Panc1 (cell line): ENCODE measurements around the gene KCNK5. TPM values are rescaled to one million over a fixed set of nuclear protein-coding genes. Genes with fewer than 3 reads are reported as not detected.

Experiments used
- ATAC-seq: fragments of 200-7000 bp; cut with Tn5 transposase; 2 replicates; pipeline ENCODE4 v1.9.1; 2020; ENCODE audit warnings: mild to moderate bottlenecking, moderate library complexity
- BruUV-seq: library from RNA; stranded (reverse); fragments of 400-500 nt; replicated peaks from 2 replicates; lab custom pipeline; 2021; lab: Mats Ljungman, UMichigan
- CTCF ChIA-PET: fragments of 300-600 bp; sonication (Branson Sonifier 250); formaldehyde crosslinking; loops from one replicate; lab custom pipeline; 2022; ENCODE audit warnings: antibody characterized with exemption; lab: Charles Lee
- POLR2A ChIA-PET: fragments of 300-600 bp; sonication (Branson Sonifier 250); formaldehyde crosslinking; loops from one replicate; lab custom pipeline; 2022; ENCODE audit warnings: antibody characterized with exemption; lab: Charles Lee
- DNase-seq: peaks from one replicate; pipeline ENCODE4 v3.0.0-alpha.2; 2010; ENCODE audit warnings: low read depth, low spot score
- H3K27ac ChIP-seq: 2 replicates; pipeline ENCODE4 v1.5.1; 2011; ENCODE audit warnings: mild to moderate bottlenecking, low read length, inconsistent platforms
- H3K27me3 ChIP-seq: fragments of 200-500 bp; sonication (Bioruptor generic); 2 replicates; pipeline ENCODE4 v1.6.0; 2014; ENCODE audit warnings: low read length, inconsistent platforms; ENCODE audit not compliant: control insufficient read depth, insufficient read depth
- H3K36me3 ChIP-seq: fragments of 200-500 bp; sonication (Bioruptor generic); 2 replicates; pipeline ENCODE4 v1.5.1; 2014; ENCODE audit warnings: inconsistent platforms, mild to moderate bottlenecking, low read length, moderate library complexity; ENCODE audit not compliant: control insufficient read depth, insufficient read depth
- H3K4me1 ChIP-seq: 2 replicates; pipeline ENCODE4 v1.5.1; 2011; ENCODE audit warnings: inconsistent platforms, mild to moderate bottlenecking, low read length, moderate library complexity; ENCODE audit not compliant: control insufficient read depth, insufficient read depth
- H3K4me3 ChIP-seq, 2 experiments: 2 replicates each; pipeline ENCODE4 v1.5.1; 2011 to 2012; ENCODE audit warnings: low read depth in 2 of 2, low read length in 2 of 2, mild to moderate bottlenecking in 2 of 2, inconsistent platforms in 1 of 2, moderate library complexity in 1 of 2
- H3K9me3 ChIP-seq: fragments of 200-500 bp; sonication (Bioruptor generic); 2 replicates; pipeline ENCODE4 v1.5.1; 2014; ENCODE audit warnings: low read depth, mild to moderate bottlenecking, inconsistent platforms, low read length, moderate library complexity; ENCODE audit not compliant: control insufficient read depth, insufficient read depth
- CTCF ChIP-seq: fragments of 450-650 bp; IDR thresholded peaks from 2 replicates; pipeline ENCODE4 v1.5.1; 2017; ENCODE audit warnings: mild to moderate bottlenecking
- POLR2AphosphoS5 ChIP-seq: IDR thresholded peaks from 2 replicates; pipeline ENCODE4 v1.6.1; 2012; ENCODE audit warnings: mild to moderate bottlenecking, low read depth, low read length, moderate library complexity
- SIN3A ChIP-seq: IDR thresholded peaks from 2 replicates; pipeline ENCODE4 v1.6.1; 2012; ENCODE audit warnings: low read depth, mild to moderate bottlenecking, low read length, moderate library complexity, borderline replicate concordance; ENCODE audit not compliant: insufficient read depth
- TCF7L2 ChIP-seq: IDR thresholded peaks from 2 replicates; pipeline ENCODE4 v1.6.1; 2011; ENCODE audit warnings: mild to moderate bottlenecking, low read depth, low read length, inconsistent platforms
- in situ Hi-C: cut with HindIII; loops from 2 replicates; pipeline ENCODE4 v1.10.0; 2016; ENCODE audit warnings: low sequenced_read_pairs, low pct_unique_long_range_greater_than_20kb
- intact Hi-C: fragments of 100-400 bp; cut with micrococcal nuclease; formaldehyde crosslinking; loops from one replicate; pipeline ENCODE4 v1.10.0; 2022; ENCODE audit not compliant: unreplicated experiment
- total RNA-seq: library from RNA; stranded (reverse); gene quantifications from one replicate; pipeline ENCODE4 v1.2.1, GENCODE V29; 2021; ENCODE audit not compliant: unreplicated experiment
- TF ChIP-seq, protein P1 (sequence below), 2 experiments: IDR thresholded peaks; 2 replicates each; pipeline ENCODE4 v1.6.1; 2011 to 2012; ENCODE audit warnings: low read depth in 2 of 2, control low read depth in 1 of 2, low read length in 1 of 2, mild to moderate bottlenecking in 1 of 2, moderate library complexity in 1 of 2; ENCODE audit not compliant: insufficient read depth in 1 of 2

Gene KCNK5
- total RNA-seq, 1 experiment from 2014 or later: 0.77 TPM

DNA sequence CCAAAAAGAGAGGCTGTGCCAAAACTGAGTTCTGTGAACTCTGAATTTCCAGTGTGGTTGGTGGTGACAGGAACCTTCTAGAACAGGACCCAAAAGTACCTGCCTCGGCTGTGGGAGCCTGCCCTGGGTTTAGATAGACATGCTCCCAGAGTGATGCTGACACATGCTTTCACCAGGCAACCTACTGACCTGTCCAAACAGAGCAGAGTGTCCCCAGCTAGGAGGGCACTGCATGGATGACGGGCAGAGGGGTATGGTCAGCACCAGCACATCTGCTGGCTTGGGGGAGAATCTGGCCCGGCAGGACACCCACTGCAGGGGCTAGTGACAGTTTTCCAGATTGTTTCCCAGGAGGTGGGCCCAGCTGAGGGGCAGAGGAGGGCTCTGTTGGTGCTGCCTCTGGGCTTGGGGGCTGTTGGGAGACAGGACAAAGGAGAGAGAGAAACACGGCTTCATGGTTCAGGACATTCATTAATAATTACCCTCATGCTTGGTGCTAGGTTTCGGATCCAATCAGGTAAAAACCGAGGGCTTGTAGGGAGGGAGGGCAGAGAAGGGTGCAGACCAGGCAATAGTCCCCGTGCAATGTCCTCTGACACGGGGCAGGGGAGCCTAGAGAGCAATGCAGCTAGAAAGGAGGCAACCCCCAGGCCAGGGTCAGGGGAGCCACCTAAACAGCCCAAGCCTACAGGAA, 15.0 kb downstream of the KCNK5 start:
- Histone ChIP-seq H3K27me3 (no peaks in the 10 kb centered on the region; the same call in 1 of the 2 replicates), H3K27ac (no peak overlapping the region), H3K9me3 (no peaks in the 10 kb centered on the region), H3K36me3 (no peaks in the 10 kb centered on the region), H3K4me1 (no peaks in the 10 kb centered on the region), H3K4me3 (no peak overlapping the region)
- in situ Hi-C loops: no loop called here
- POLR2A ChIA-PET: no interaction called here
- intact Hi-C loops: no loop called here
- no TSS peak for BruUV-seq
- TF ChIP-seq, protein P1, sequence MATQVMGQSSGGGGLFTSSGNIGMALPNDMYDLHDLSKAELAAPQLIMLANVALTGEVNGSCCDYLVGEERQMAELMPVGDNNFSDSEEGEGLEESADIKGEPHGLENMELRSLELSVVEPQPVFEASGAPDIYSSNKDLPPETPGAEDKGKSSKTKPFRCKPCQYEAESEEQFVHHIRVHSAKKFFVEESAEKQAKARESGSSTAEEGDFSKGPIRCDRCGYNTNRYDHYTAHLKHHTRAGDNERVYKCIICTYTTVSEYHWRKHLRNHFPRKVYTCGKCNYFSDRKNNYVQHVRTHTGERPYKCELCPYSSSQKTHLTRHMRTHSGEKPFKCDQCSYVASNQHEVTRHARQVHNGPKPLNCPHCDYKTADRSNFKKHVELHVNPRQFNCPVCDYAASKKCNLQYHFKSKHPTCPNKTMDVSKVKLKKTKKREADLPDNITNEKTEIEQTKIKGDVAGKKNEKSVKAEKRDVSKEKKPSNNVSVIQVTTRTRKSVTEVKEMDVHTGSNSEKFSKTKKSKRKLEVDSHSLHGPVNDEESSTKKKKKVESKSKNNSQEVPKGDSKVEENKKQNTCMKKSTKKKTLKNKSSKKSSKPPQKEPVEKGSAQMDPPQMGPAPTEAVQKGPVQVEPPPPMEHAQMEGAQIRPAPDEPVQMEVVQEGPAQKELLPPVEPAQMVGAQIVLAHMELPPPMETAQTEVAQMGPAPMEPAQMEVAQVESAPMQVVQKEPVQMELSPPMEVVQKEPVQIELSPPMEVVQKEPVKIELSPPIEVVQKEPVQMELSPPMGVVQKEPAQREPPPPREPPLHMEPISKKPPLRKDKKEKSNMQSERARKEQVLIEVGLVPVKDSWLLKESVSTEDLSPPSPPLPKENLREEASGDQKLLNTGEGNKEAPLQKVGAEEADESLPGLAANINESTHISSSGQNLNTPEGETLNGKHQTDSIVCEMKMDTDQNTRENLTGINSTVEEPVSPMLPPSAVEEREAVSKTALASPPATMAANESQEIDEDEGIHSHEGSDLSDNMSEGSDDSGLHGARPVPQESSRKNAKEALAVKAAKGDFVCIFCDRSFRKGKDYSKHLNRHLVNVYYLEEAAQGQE (IDR thresholded peaks at IDR 0.05; ENCODE audit: insufficient read depth in 1 of 2, low read depth in 2 of 2, low read length in 1 of 2): no peak
- TF ChIP-seq CTCF (no peak), POLR2AphosphoS5 (no peak), TCF7L2 (no peak), SIN3A (no peak)
- ATAC-seq (no peak), DNase-seq (no peak)
- CTCF ChIA-PET: no interaction called here

GRCh38 chr6:39213195-39213920, 15.9 kb downstream of the KCNK5 start:
- BruUV-seq: no TSS peak
- in situ Hi-C loops (no loop called here), intact Hi-C loops (no loop called here)

More at GRCh38 chr6:39213195-39213920, 15.9 kb downstream of the KCNK5 start:
- ChIA-PET CTCF (no interaction called here), POLR2A (no interaction called here)
- H3K4me1 ChIP-seq: no peaks in the 10 kb centered on the region
- H3K36me3 ChIP-seq: no peaks in the 10 kb centered on the region
- H3K27me3 ChIP-seq: no peaks in the 10 kb centered on the region; the same call in 1 of the 2 replicates
- no peak overlapping the region for H3K4me3 ChIP-seq
- no peaks in the 10 kb centered on the region for H3K9me3 ChIP-seq
- no peak for TF ChIP-seq POLR2AphosphoS5
- no peak for TF ChIP-seq TCF7L2
- TF ChIP-seq CTCF: no peak
- no peak for TF ChIP-seq SIN3A
- TF ChIP-seq, protein P1 (IDR thresholded peaks at IDR 0.05; ENCODE audit: insufficient read depth in 1 of 2, low read depth in 2 of 2, low read length in 1 of 2): no peak
- no peak overlapping the region for H3K27ac ChIP-seq
- ATAC-seq: no peak
- no peak for DNase-seq
